Effector CD8-positive, alpha-beta T cell (primary cell): ENCODE measurements around the gene FEZ2.

Experiments
- DNase-seq: peaks from one replicate; lab custom pipeline; 2025; lab: John Stamatoyannopoulos, UW

FEZ2 gene

GRCh38 chr2:36530178-36530982, 67.6 kb downstream of the FEZ2 start:
- no peak for DNase-seq

GRCh38 chr2:36528766-36529392, 69.1 kb downstream of the FEZ2 start:
- DNase-seq = no peak

- DNase-seq = no peak
These were observed 69.7 kb downstream of the FEZ2 start for GRCh38 chr2:36528274-36528673.

GRCh38 chr2:36526226-36526625, 71.7 kb downstream of the FEZ2 start:
- no peak for DNase-seq

GRCh38 chr2:36525245-36525644, 72.7 kb downstream of the FEZ2 start:
- DNase-seq = no peak

GRCh38 chr2:36523153-36523552, 74.8 kb downstream of the FEZ2 start:
- DNase-seq = no peak

GRCh38 chr2:36520431-36520830, 77.5 kb downstream of the FEZ2 start:
- no peak for DNase-seq

GRCh38 chr2:36516136-36516870, 81.7 kb downstream of the FEZ2 start:
- DNase-seq = no peak

GRCh38 chr2:36515538-36515937, 82.4 kb downstream of the FEZ2 start:
- DNase-seq = no peak

- no peak for DNase-seq
These were observed 84.3 kb downstream of the FEZ2 start for GRCh38 chr2:36513661-36514060.

- no peak for DNase-seq
These were observed 85.3 kb downstream of the FEZ2 start for GRCh38 chr2:36512705-36513104.

GRCh38 chr2:36511858-36512603, 85.9 kb downstream of the FEZ2 start:
- no peak for DNase-seq

GRCh38 chr2:36509075-36509474, 88.9 kb downstream of the FEZ2 start:
- no peak for DNase-seq

- DNase-seq = no peak
These were observed 90.6 kb downstream of the FEZ2 start for GRCh38 chr2:36507408-36507812.
